GM12875 (cell line): ENCODE results near the gene MPHOSPH6.

ENCODE experiments used
- H3K4me3 ChIP-seq: one replicate; pipeline ENCODE4 v1.5.1; 2011; ENCODE audit warnings: low read depth, low read length, control low read depth
- TF ChIP-seq, protein P1 (sequence below): IDR thresholded peaks from 2 replicates; pipeline ENCODE4 v1.5.1; 2011; ENCODE audit warnings: low read depth, mild to moderate bottlenecking, control low read depth, inconsistent platforms, low read length, moderate library complexity, borderline replicate concordance; ENCODE audit not compliant: insufficient read depth

MPHOSPH6 gene

DNA sequence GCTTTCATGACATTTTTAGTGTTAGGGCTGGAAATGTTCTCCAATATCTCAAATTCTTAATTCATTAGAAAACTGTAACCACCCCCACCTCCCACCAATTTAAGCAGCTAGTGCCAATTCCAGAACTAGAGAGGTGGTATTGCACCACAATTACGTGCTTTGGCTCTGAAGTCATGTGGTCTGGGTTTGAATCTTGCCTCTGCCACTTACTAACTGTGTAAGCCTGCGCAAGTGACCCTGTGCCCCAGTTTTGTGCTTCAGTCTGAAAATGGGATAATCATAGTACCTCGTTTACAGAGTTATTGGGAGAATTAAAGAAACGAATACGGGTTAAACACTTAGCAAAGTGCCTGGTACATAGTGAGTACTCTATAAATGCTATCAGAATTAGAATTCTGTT lies 14.2 kb upstream of the MPHOSPH6 start:
- no peak overlapping the region for H3K4me3 ChIP-seq
- TF ChIP-seq, protein P1, sequence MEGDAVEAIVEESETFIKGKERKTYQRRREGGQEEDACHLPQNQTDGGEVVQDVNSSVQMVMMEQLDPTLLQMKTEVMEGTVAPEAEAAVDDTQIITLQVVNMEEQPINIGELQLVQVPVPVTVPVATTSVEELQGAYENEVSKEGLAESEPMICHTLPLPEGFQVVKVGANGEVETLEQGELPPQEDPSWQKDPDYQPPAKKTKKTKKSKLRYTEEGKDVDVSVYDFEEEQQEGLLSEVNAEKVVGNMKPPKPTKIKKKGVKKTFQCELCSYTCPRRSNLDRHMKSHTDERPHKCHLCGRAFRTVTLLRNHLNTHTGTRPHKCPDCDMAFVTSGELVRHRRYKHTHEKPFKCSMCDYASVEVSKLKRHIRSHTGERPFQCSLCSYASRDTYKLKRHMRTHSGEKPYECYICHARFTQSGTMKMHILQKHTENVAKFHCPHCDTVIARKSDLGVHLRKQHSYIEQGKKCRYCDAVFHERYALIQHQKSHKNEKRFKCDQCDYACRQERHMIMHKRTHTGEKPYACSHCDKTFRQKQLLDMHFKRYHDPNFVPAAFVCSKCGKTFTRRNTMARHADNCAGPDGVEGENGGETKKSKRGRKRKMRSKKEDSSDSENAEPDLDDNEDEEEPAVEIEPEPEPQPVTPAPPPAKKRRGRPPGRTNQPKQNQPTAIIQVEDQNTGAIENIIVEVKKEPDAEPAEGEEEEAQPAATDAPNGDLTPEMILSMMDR = no peak

DNA sequence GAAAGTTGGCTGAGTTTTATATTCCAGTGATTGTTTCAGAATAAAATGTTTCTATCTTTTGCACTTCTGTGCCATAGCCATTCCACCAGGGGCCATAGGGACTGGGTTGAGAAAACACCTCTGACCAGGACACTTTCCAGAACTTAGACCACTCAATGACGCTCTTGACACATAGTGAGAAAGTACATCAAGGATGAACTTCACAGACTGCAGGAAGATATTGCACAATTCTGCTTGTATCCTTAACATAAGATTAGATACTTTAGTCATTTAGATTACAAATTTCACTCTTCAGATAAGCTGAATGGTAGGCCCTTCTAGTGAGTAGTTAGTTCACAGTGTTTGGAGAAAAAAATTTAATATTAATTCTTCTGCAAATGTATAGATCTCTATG lies 13.0 kb upstream of the MPHOSPH6 start:
- TF ChIP-seq, protein P1 = no peak
- H3K4me3 ChIP-seq = no peak overlapping the region

DNA sequence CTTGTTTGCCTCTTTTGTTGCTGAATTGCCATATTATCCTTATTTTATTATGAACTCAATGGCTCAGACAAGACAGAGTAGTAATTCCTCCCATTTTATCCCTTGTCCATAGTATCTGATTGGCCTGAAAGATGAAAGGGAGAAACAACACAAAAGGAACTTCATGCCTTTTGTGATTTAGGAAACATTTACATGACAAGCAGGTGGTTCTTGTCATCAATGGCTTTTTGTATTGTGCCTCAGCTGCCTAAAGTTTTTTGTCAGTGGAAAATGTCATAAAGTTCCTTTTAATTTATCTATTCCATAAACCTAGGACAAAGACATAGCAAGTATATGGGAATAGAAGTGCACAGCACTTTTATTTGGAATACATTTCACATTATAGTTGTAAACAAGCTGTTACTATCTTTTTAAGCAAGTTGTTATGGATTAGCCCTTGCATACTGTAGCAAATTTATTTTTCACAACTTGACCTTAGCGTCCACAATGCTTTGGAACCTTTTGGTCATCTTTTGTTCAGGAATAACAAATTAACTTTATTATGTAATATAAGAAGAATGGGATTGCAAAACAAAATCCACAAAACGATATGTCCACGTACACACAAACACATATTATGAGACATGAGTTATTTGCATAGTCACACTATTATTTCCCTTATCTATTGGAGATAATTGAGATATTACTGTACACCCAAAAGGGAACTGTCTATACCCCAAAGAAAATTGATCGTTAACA lies 12.4 kb upstream of the MPHOSPH6 start:
- no peak overlapping the region for H3K4me3 ChIP-seq
- TF ChIP-seq, protein P1 = no peak

DNA sequence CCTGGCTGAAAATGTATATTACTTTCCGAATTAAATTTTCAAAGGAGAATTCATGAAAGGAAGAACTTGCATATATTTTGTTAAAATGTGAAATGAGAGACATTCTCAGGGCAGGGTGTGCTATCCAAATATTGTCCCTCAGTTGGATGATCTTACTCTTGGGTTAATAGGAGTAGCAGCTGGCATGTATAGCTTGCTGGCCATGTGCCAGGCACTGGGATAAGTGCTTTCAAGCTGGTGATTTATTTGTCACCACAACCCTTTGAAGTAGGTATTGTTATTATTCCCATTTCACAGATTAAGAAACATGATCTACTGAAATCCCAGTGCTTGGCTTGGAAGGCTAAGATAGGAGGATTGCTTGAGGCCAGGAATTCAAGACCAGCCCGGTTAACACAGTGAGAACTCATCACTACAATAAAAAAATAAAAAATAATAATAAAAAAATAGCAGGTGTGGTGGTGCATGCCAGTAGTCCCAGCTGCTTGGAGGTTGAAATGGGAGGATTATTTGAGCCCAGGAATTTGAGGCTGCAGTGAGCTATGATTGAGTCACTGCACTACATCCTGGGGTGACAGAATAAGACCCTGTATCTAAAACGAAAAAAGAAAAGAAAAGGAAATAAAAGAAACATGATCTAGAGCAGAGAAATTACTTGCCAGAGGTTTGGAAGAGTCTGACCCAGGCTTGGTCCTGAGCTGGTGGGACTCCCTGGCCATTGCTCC lies 11.6 kb upstream of the MPHOSPH6 start:
- H3K4me3 ChIP-seq = no peak overlapping the region
- TF ChIP-seq, protein P1 = no peak

DNA sequence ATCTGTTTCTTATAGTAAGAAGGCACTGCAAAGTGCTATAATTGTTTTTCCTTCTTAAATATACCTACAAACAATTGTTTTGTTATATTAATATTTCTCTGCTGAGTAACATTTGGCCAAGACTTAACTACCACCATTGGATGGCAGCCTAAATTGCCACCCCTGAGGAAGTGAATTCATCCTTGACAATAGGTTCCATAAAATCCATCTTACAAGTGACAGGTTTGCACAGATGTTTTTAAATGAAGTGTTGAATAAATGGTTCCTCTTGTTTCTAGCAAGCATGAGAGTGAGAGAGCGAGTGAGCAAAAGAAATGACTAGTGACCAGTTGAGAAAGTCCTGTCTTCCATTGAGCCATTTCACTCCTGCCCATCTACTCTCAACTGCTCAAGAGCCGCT lies 8.3 kb upstream of the MPHOSPH6 start:
- TF ChIP-seq, protein P1 = no peak
- no peak overlapping the region for H3K4me3 ChIP-seq

DNA sequence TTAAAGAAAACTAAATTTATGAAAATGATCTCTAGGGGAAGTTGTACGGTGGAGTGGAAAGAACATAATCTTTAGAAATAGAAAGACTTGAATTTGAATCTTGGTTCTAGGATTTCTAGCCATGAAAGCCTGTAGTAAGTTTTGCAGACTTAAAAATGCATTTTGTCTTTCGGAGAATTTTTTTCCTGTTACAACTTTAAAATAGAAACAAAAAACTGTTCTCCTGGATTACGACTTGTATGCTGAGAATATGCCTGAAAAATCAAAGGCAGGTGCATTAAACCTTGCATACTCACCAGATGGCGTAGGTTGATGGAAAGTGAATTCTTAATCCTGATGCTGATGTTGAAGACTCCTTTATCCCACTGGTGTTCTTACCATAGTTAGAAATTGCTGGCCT lies 7.5 kb upstream of the MPHOSPH6 start:
- TF ChIP-seq, protein P1 = no peak
- no peak overlapping the region for H3K4me3 ChIP-seq

DNA sequence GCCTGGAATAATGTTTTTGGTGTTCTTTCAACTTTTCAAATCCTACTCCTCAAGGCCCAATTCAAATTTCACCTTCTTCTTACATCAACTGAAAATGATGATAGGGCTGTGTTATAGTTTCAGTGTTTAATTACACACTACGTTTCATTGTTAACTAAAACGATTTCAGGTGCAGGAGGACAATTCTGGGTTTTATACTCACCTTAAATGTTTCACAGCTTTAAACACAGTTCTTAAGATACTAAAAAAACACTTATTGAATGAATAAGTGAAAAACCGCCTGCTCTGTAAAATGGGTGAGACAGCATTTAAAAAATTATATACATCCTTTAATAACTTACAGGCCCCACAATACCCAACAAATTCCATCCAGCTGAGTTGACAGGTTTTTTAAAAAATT lies 6.2 kb upstream of the MPHOSPH6 start:
- TF ChIP-seq, protein P1 = no peak
- no peak overlapping the region for H3K4me3 ChIP-seq
